ENCODE measurements around the gene FAM217B.
A peak's percentile ranks its signal among the peaks of the same experiment; 100 is the strongest.

The FAM217B gene

GRCh38 chr20:59925359-59925758 is 14.8 kb upstream of the FAM217B start:
- Histone ChIP-seq H3K4me1 (ENCODE audit: control insufficient read depth, insufficient read depth, low read length) (no peaks in the 10 kb centered on the region), H3K27me3 (ENCODE audit: control insufficient read depth, insufficient read depth, low read length, poor library complexity, severe bottlenecking) (no peaks in the 10 kb centered on the region), H3K9me3 (ENCODE audit: control insufficient read depth, low read length) (no peaks in the 10 kb centered on the region), H3K36me3 (ENCODE audit: control insufficient read depth, insufficient read depth, low read length) (no peaks in the 10 kb centered on the region), H3K27ac (ENCODE audit: insufficient read depth, low read depth, low read length, poor library complexity, severe bottlenecking) (no peak overlapping the region), H3K4me3 (ENCODE audit: insufficient read depth, low read depth, low read length) (no peak overlapping the region)
- 86 to 89% methylated on average over 1 of the region's 1 CpG for WGBS, 2 experiments

- Histone ChIP-seq H3K4me1 (ENCODE audit: control insufficient read depth, insufficient read depth, low read length) (no peaks in the 10 kb centered on the region), H3K27ac (ENCODE audit: insufficient read depth, low read depth, low read length, poor library complexity, severe bottlenecking) (no peak overlapping the region), H3K36me3 (ENCODE audit: control insufficient read depth, insufficient read depth, low read length) (no peaks in the 10 kb centered on the region), H3K27me3 (ENCODE audit: control insufficient read depth, insufficient read depth, low read length, poor library complexity, severe bottlenecking) (no peaks in the 10 kb centered on the region), H3K9me3 (ENCODE audit: control insufficient read depth, low read length) (no peaks in the 10 kb centered on the region), H3K4me3 (ENCODE audit: insufficient read depth, low read depth, low read length) (no peak overlapping the region)
Observed at GRCh38 chr20:59925899-59926298, 14.3 kb upstream of the FAM217B start.

GRCh38 chr20:59931511-59932312 is 8.5 kb upstream of the FAM217B start:
- no peaks in the 10 kb centered on the region for H3K9me3 ChIP-seq (ENCODE audit: control insufficient read depth, low read length)
- H3K27ac ChIP-seq (ENCODE audit: insufficient read depth, low read depth, low read length, poor library complexity, severe bottlenecking): no peak overlapping the region
- 63 to 67% methylated on average over 9 of the region's 9 CpGs for WGBS, 2 experiments
- no peaks in the 10 kb centered on the region for H3K36me3 ChIP-seq (ENCODE audit: control insufficient read depth, insufficient read depth, low read length)
- H3K4me3 ChIP-seq (ENCODE audit: insufficient read depth, low read depth, low read length): no peak overlapping the region
- peaks cover 7% of the 10 kb centered on the region for H3K4me1 ChIP-seq (ENCODE audit: control insufficient read depth, insufficient read depth, low read length)
- H3K27me3 ChIP-seq (ENCODE audit: control insufficient read depth, insufficient read depth, low read length, poor library complexity, severe bottlenecking): peaks cover 28% of the 10 kb centered on the region

GRCh38 chr20:59932616-59933295 is 7.4 kb upstream of the FAM217B start:
- H3K27ac ChIP-seq (ENCODE audit: insufficient read depth, low read depth, low read length, poor library complexity, severe bottlenecking): no peak overlapping the region
- peaks cover 7% of the 10 kb centered on the region for H3K4me1 ChIP-seq (ENCODE audit: control insufficient read depth, insufficient read depth, low read length)
- H3K9me3 ChIP-seq (ENCODE audit: control insufficient read depth, low read length): no peaks in the 10 kb centered on the region
- H3K36me3 ChIP-seq (ENCODE audit: control insufficient read depth, insufficient read depth, low read length): no peaks in the 10 kb centered on the region
- no peak overlapping the region for H3K4me3 ChIP-seq (ENCODE audit: insufficient read depth, low read depth, low read length)
- H3K27me3 ChIP-seq (ENCODE audit: control insufficient read depth, insufficient read depth, low read length, poor library complexity, severe bottlenecking): peaks cover 35% of the 10 kb centered on the region
- 95 to 96% methylated on average over 72 of the region's 72 CpGs for WGBS, 2 experiments

- WGBS, 2 experiments: 83 to 84% methylated on average over 64 of the region's 65 CpGs
- peaks cover 7% of the 10 kb centered on the region for H3K4me1 ChIP-seq (ENCODE audit: control insufficient read depth, insufficient read depth, low read length)
- no peaks in the 10 kb centered on the region for H3K9me3 ChIP-seq (ENCODE audit: control insufficient read depth, low read length)
- no peak within 1 kb of the TSS for H3K27ac ChIP-seq (ENCODE audit: insufficient read depth, low read depth, low read length, poor library complexity, severe bottlenecking)
- H3K36me3 ChIP-seq (ENCODE audit: control insufficient read depth, insufficient read depth, low read length): no peaks in the 10 kb centered on the region
- H3K4me3 ChIP-seq (ENCODE audit: insufficient read depth, low read depth, low read length): peak within 1 kb of the TSS; percentile 41
- peaks cover 41% of the 10 kb centered on the region for H3K27me3 ChIP-seq (ENCODE audit: control insufficient read depth, insufficient read depth, low read length, poor library complexity, severe bottlenecking)
Observed at GRCh38 chr20:59933296-59933848, 6.8 kb upstream of the FAM217B start, which contains the start of gene SYCP2. TSS of gene SYCP2 (minus strand) at chr20:59933637. CDS start at chr20:59922413, 11,224 bp downstream.

GRCh38 chr20:59933849-59934585 is 6.2 kb upstream of the FAM217B start:
- Histone ChIP-seq H3K27ac (ENCODE audit: insufficient read depth, low read depth, low read length, poor library complexity, severe bottlenecking) (no peak overlapping the region), H3K9me3 (ENCODE audit: control insufficient read depth, low read length) (no peaks in the 10 kb centered on the region), H3K36me3 (ENCODE audit: control insufficient read depth, insufficient read depth, low read length) (no peaks in the 10 kb centered on the region), H3K4me1 (ENCODE audit: control insufficient read depth, insufficient read depth, low read length) (peaks cover 7% of the 10 kb centered on the region), H3K4me3 (ENCODE audit: insufficient read depth, low read depth, low read length) (peak overlapping the region; percentile 41), H3K27me3 (ENCODE audit: control insufficient read depth, insufficient read depth, low read length, poor library complexity, severe bottlenecking) (peaks cover 48% of the 10 kb centered on the region)
- WGBS, 2 experiments: 8 to 9% methylated on average over 59 of the region's 59 CpGs

- peaks cover 60% of the 10 kb centered on the region for H3K27me3 ChIP-seq (ENCODE audit: control insufficient read depth, insufficient read depth, low read length, poor library complexity, severe bottlenecking)
- 89 to 95% methylated on average over 6 to 7 of the region's 8 CpGs for WGBS, 2 experiments
- no peaks in the 10 kb centered on the region for H3K9me3 ChIP-seq (ENCODE audit: control insufficient read depth, low read length)
- H3K4me3 ChIP-seq (ENCODE audit: insufficient read depth, low read depth, low read length): no peak overlapping the region
- no peak overlapping the region for H3K27ac ChIP-seq (ENCODE audit: insufficient read depth, low read depth, low read length, poor library complexity, severe bottlenecking)
- peaks cover 7% of the 10 kb centered on the region for H3K4me1 ChIP-seq (ENCODE audit: control insufficient read depth, insufficient read depth, low read length)
- no peaks in the 10 kb centered on the region for H3K36me3 ChIP-seq (ENCODE audit: control insufficient read depth, insufficient read depth, low read length)
Observed at GRCh38 chr20:59935457-59936185, 4.6 kb upstream of the FAM217B start.

- Histone ChIP-seq H3K9me3 (ENCODE audit: control insufficient read depth, low read length) (no peaks in the 10 kb centered on the region), H3K36me3 (ENCODE audit: control insufficient read depth, insufficient read depth, low read length) (no peaks in the 10 kb centered on the region), H3K27me3 (ENCODE audit: control insufficient read depth, insufficient read depth, low read length, poor library complexity, severe bottlenecking) (peaks cover 60% of the 10 kb centered on the region), H3K4me3 (ENCODE audit: insufficient read depth, low read depth, low read length) (no peak overlapping the region), H3K27ac (ENCODE audit: insufficient read depth, low read depth, low read length, poor library complexity, severe bottlenecking) (no peak overlapping the region), H3K4me1 (ENCODE audit: control insufficient read depth, insufficient read depth, low read length) (peaks cover 5% of the 10 kb centered on the region)
- WGBS, 2 experiments: 90% methylated on average over 4 of the region's 4 CpGs
Observed at GRCh38 chr20:59936409-59936808, 3.8 kb upstream of the FAM217B start.

- no peak overlapping the region for H3K4me3 ChIP-seq (ENCODE audit: insufficient read depth, low read depth, low read length)
- H3K9me3 ChIP-seq (ENCODE audit: control insufficient read depth, low read length): no peaks in the 10 kb centered on the region
- peaks cover 60% of the 10 kb centered on the region for H3K27me3 ChIP-seq (ENCODE audit: control insufficient read depth, insufficient read depth, low read length, poor library complexity, severe bottlenecking)
- H3K4me1 ChIP-seq (ENCODE audit: control insufficient read depth, insufficient read depth, low read length): peaks cover 7% of the 10 kb centered on the region
- WGBS, 2 experiments: 92 to 94% methylated on average over 3 of the region's 3 CpGs
- H3K36me3 ChIP-seq (ENCODE audit: control insufficient read depth, insufficient read depth, low read length): no peaks in the 10 kb centered on the region
- H3K27ac ChIP-seq (ENCODE audit: insufficient read depth, low read depth, low read length, poor library complexity, severe bottlenecking): no peak overlapping the region
Observed at GRCh38 chr20:59937150-59937549, 3.0 kb upstream of the FAM217B start.
